GM12878 (cell line): ENCODE results near the gene NCF4. TPM values are rescaled to one million over a fixed set of nuclear protein-coding genes. Genes with fewer than 3 reads are reported as not detected.

Experiments
- ATAC-seq: fragments of 200-7000 bp; cut with Tn5 transposase; 3 replicates; pipeline ENCODE4 v1.9.1; 2020; ENCODE audit warnings: mild to moderate bottlenecking, moderate library complexity
- BruUV-seq: library from RNA; stranded (reverse); fragments of 400-500 nt; replicated peaks from 2 replicates; lab custom pipeline; 2021; lab: Mats Ljungman, UMichigan
- CTCF ChIA-PET: fragments of 300-600 bp; sonication (Branson Sonifier 250); formaldehyde crosslinking; extraction: SDS; loops from one replicate; lab custom pipeline; 2021; ENCODE audit warnings: inconsistent platforms; lab: Yijun Ruan, JAX
- POLR2A ChIA-PET: fragments of 350-600 bp; formaldehyde crosslinking; extraction: SDS; loops from one replicate; lab custom pipeline; 2021; ENCODE audit warnings: inconsistent platforms; lab: Charles Lee
- RAD21 ChIA-PET: fragments of 300-600 bp; sonication (Branson Sonifier 250); formaldehyde crosslinking; loops from one replicate; lab custom pipeline; 2023; ENCODE audit warnings: antibody characterized with exemption; ENCODE audit not compliant: unreplicated experiment; lab: Charles Lee
- SMC1A ChIA-PET: fragments of 300-600 bp; sonication (Branson Sonifier 250); formaldehyde crosslinking; loops from one replicate; lab custom pipeline; 2023; ENCODE audit not compliant: unreplicated experiment, uncharacterized antibody; lab: Charles Lee
- DNase-seq: peaks from one replicate; pipeline ENCODE4 v3.0.0-alpha.2; 2011; ENCODE audit warnings: low read depth, low spot score
- FAIRE-seq: peaks from 3 replicates; lab custom pipeline; 2011; peaks lifted over from hg19 to GRCh38; lab: Jason Lieb, UNC
- H2AFZ ChIP-seq: 2 replicates; pipeline ENCODE4 v1.6.0; 2011; ENCODE audit warnings: low read depth, low read length, control low read depth; ENCODE audit not compliant: control insufficient read depth
- H3K27ac ChIP-seq: 2 replicates; pipeline ENCODE4 v1.5.1; 2011; ENCODE audit warnings: control low read depth; ENCODE audit not compliant: control insufficient read depth, insufficient read depth
- H3K27me3 ChIP-seq, 2 experiments: replicated peaks in 1 of 2; 2 replicates each; pipeline versions ENCODE4 v1.6.0 to v1.6.1; 2011; ENCODE audit warnings: low read length in 1 of 2; ENCODE audit not compliant: control insufficient read depth in 2 of 2, insufficient read depth in 2 of 2
- H3K36me3 ChIP-seq, 2 experiments: 2 replicates each; pipeline ENCODE4 v1.5.1; 2011; ENCODE audit warnings: low read length in 1 of 2; ENCODE audit not compliant: control insufficient read depth in 2 of 2, insufficient read depth in 2 of 2
- H3K4me1 ChIP-seq: 2 replicates; pipeline ENCODE4 v1.6.1; 2011; ENCODE audit warnings: mild to moderate bottlenecking, low read length, moderate library complexity, mixed read lengths; ENCODE audit not compliant: control insufficient read depth, insufficient read depth
- H3K4me2 ChIP-seq: 2 replicates; pipeline ENCODE4 v1.6.0; 2011; ENCODE audit warnings: control low read depth; ENCODE audit not compliant: control insufficient read depth, insufficient read depth
- H3K4me3 ChIP-seq: fragments of 200-600 bp; sonication (generic); 2 replicates; pipeline ENCODE4 v1.5.1; 2016
- H3K79me2 ChIP-seq: 2 replicates; pipeline ENCODE4 v1.6.0; 2011; ENCODE audit warnings: low read length; ENCODE audit not compliant: control insufficient read depth, insufficient read depth
- H3K9ac ChIP-seq: 2 replicates; pipeline ENCODE4 v1.8.0; 2011; ENCODE audit warnings: low read length, control low read depth, mixed read lengths; ENCODE audit not compliant: control insufficient read depth, insufficient read depth
- H3K9me3 ChIP-seq: replicated peaks from 3 replicates; pipeline ENCODE4 v1.5.1; 2011; ENCODE audit warnings: mild to moderate bottlenecking, low read length; ENCODE audit not compliant: control insufficient read depth, insufficient read depth
- H4K20me1 ChIP-seq: 2 replicates; pipeline ENCODE4 v1.6.0; 2011; ENCODE audit not compliant: control insufficient read depth, insufficient read depth
- ATF7 ChIP-seq: fragments of 450-650 bp; IDR thresholded peaks from 2 replicates; pipeline ENCODE4 v1.6.1; 2016; ENCODE audit warnings: low read depth, mild to moderate bottlenecking
- BCL11A ChIP-seq: IDR thresholded peaks from 2 replicates; pipeline ENCODE4 v1.6.1; 2011; ENCODE audit warnings: low read depth, low read length
- ELK1 ChIP-seq: IDR thresholded peaks from 2 replicates; pipeline ENCODE4 v1.6.1; 2012; ENCODE audit warnings: low read depth, low read length, improper control_type of control experiment
- IKZF2 ChIP-seq, 2 experiments: fragments of 450-650 bp; IDR thresholded peaks; 2 replicates each; pipeline ENCODE4 v1.6.1; 2017; ENCODE audit warnings: mild to moderate bottlenecking in 2 of 2, moderate library complexity in 2 of 2
- POU2F2 ChIP-seq: IDR thresholded peaks from 3 replicates; pipeline ENCODE4 v1.6.1; 2011; ENCODE audit warnings: low read depth, mild to moderate bottlenecking, low read length, borderline replicate concordance
- PRDM15 ChIP-seq: fragments of 450-650 bp; formaldehyde crosslinking; IDR thresholded peaks from 2 replicates; pipeline ENCODE4 v1.4.0; 2020; ENCODE audit warnings: mild to moderate bottlenecking, moderate library complexity
- SIN3A ChIP-seq: IDR thresholded peaks from 2 replicates; pipeline ENCODE4 v1.6.1; 2012; ENCODE audit warnings: low read depth, low read length, improper control_type of control experiment
- SMAD1 ChIP-seq: fragments of 450-650 bp; IDR thresholded peaks from 2 replicates; pipeline ENCODE4 v1.6.1; 2018; ENCODE audit warnings: mild to moderate bottlenecking, low read depth; ENCODE audit not compliant: partially characterized antibody
- WGBS: methylation state at CpG from one replicate; pipeline ENCODE4 v1.1.6; 2016; ENCODE audit warnings: low lambda C conversion rate; ENCODE audit not compliant: insufficient replicate concordance, insufficient coverage; ENCODE audit errors: missing lambda C conversion rate; 5-methylcytosine and 5-hydroxymethylcytosine counted together
- in situ Hi-C: fragments of 300-500 bp; cut with MboI; formaldehyde crosslinking; loops from 9 replicates; pipeline ENCODE4 v1.14.3; 2018; ENCODE audit warnings: mixed read lengths
- intact Hi-C: fragments of 100-400 bp; cut with micrococcal nuclease; formaldehyde crosslinking; loops from one replicate; pipeline ENCODE4 v1.14.2; 2022; ENCODE audit not compliant: unreplicated experiment
- polyA plus RNA-seq, 11 experiments: library from polyadenylated mRNA; depleted of rRNA in 4 of 11; unstranded in 6 of 11; stranded (reverse) in 5 of 11; fragments of >200 nt; fragmentation: Nextera tagmentation in 4 of 11; fragmentation: Illumina TruSeq in 1 of 11; extraction: Ambion mirVana in 4 of 11; extraction: Trizol in 1 of 11; gene quantifications; 1 replicate in 1 of 11; 2 replicates in 10 of 11; pipeline versions ENCODE4 v1.2.1 to v1.2.3, GENCODE V29; 2011 to 2016; ENCODE audit warnings: inconsistent platforms in 2 of 11, missing spikeins in 2 of 11, low read depth in 1 of 11
- total RNA-seq, 4 experiments: library from RNA; depleted of rRNA in 3 of 4; stranded (reverse); fragments of >200 nt in 3 of 4; fragmentation: Illumina TruSeq in 1 of 4; extraction: Trizol in 1 of 4; gene quantifications; 2 replicates each; pipeline versions ENCODE4 v1.2.1 to v1.2.3, GENCODE V29; 2013 to 2021
- TF ChIP-seq, protein P1 (sequence below): fragments of 450-650 bp; IDR thresholded peaks from 2 replicates; pipeline ENCODE4 v1.6.1; 2016; ENCODE audit warnings: mild to moderate bottlenecking

NCF4 gene
- total and polyA plus RNA-seq, 10 of the 15 experiments (the other 5 are each of a cell fraction or from before 2014, with no cell fraction given), result 22.9 to 136 (median 72.5) TPM

- Histone ChIP-seq H3K27me3 (peaks cover 0 to 3% of the 10 kb centered on the region in 2 experiments; a peak in 1 of 4 replicates), H3K4me2 (no peak overlapping the region), H3K36me3 (no peaks in the 10 kb centered on the region), H3K9ac (no peak overlapping the region), H3K9me3 (no peaks in the 10 kb centered on the region; the same call in 2 of the 3 replicates), H4K20me1 (no peaks in the 10 kb centered on the region), H3K4me3 (no peak overlapping the region), H3K79me2 (no peaks in the 10 kb centered on the region), H2AFZ (no peak overlapping the region), H3K27ac (no peak overlapping the region), H3K4me1 (peaks cover 2% of the 10 kb centered on the region; the same call in 1 of the 2 replicates)
- ChIA-PET RAD21 (no interaction called here), SMC1A (no interaction called here), CTCF (interaction anchor here (1.0 kb wide), 1 partner anchor 27 kb away, joined by 3 read pairs; no protein-coding TSS in a partner anchor), POLR2A (no interaction called here)
- TF ChIP-seq PRDM15 (CRISPR knock-in tag) (no peak), ATF7 (no peak), SIN3A (no peak), BCL11A (no peak), ELK1 (no peak), SMAD1 (no peak), POU2F2 (no peak), IKZF2 (IDR thresholded peaks at IDR 0.05) (no peak)
- TF ChIP-seq, protein P1, sequence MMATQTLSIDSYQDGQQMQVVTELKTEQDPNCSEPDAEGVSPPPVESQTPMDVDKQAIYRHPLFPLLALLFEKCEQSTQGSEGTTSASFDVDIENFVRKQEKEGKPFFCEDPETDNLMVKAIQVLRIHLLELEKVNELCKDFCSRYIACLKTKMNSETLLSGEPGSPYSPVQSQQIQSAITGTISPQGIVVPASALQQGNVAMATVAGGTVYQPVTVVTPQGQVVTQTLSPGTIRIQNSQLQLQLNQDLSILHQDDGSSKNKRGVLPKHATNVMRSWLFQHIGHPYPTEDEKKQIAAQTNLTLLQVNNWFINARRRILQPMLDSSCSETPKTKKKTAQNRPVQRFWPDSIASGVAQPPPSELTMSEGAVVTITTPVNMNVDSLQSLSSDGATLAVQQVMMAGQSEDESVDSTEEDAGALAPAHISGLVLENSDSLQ, result peak; percentile 35; the same call in 1 of the 2 replicates
- ATAC-seq, result no peak
- 3% methylated on average over 3 of the region's 3 CpGs for WGBS
- in situ Hi-C loops (no loop called here), intact Hi-C loops (no loop called here)
- peak; percentile 13 for FAIRE-seq
- DNase-seq, result no peak
- BruUV-seq, result no TSS peak
Observed at GRCh38 chr22:36828815-36829214, 32.0 kb upstream of the NCF4 start.
